HG03060 (cell line): Measurements from ENCODE around the gene GARIN1A.

Experiments used
- ATAC-seq: cut with Tn5 transposase; IDR thresholded peaks from one replicate; pipeline ENCODE4 v1.9.1; 2021; ENCODE audit warnings: low read depth, moderate number of reproducible peaks; ENCODE audit not compliant: unreplicated experiment

Gene GARIN1A

DNA sequence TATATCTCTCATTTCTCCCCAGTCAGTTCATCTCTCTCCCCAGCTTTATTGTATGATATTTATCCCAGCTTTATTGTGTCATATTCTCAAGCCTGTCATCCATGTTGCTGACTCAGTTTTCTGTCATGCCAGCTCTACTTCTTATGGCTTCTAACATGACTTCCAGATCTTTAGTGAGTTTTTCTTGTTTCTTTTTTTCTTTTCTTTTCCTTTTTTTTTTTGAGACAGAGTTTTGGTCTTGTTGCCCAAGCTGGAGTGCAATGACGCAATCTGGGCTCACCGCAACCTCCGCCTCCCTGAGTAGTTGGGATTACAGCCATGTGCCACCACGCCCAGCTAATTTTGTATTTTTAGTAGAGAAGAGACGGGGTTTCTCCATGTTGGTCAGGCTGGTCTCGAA lies 38.4 kb downstream of the GARIN1A start:
- no peak for ATAC-seq

DNA sequence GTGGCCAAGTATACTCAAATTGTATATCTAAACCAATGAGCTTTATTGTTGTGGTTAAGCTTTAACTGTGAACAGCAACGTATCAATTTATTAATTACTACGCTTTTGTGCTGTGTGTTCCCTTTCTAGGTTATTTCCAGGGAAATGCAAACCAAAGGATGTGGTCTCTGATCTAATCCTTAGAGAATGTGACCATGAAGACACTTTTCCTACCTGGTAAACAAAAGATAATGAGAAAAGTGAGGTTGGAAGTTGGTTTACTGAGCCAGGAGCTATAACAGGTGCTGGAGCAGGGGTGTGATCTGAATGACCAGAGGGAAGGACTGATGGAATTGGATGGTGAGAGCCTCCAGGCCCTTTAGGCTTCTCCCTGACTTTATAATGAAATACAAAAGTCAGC lies 41.7 kb downstream of the GARIN1A start:
- ATAC-seq: no peak

DNA sequence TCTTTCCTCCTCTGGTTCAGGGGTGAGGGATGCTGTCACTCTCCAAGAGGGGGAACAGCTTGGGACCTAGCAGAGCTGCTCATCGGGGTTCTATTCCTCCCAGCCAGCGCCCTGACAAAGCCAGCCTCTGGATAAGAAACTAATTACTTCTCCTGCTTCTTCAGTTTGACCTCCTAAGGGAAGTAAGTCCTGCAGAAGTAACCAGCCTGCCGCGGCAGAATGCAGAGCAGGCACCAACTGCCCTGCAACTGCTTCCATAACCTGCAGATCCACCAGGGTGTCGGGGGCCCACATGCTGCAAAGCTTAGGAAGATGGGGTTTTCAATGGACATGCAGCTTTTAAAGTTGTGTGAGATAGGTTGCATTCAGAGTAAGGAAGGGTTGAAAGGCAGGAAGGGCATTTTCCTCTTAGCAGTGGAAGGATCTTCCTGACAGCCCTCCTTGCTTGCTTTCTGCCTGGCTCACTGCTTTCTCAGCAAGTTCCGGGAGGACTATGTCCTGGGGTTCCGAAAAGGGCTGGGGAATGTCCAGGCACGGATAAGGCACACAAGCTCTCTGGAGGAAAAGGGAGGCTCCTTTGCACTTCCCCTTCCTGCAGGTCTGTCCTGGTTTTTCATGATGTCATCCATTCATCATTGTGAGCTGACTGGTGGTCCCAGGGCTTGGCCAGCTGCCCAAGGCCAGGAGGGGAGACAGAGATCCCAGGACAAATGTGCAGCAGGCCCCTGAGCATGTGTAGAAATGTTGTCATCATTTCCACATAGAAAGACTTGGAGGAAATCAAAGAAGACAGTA lies 42.8 kb downstream of the GARIN1A start:
- no peak for ATAC-seq

DNA sequence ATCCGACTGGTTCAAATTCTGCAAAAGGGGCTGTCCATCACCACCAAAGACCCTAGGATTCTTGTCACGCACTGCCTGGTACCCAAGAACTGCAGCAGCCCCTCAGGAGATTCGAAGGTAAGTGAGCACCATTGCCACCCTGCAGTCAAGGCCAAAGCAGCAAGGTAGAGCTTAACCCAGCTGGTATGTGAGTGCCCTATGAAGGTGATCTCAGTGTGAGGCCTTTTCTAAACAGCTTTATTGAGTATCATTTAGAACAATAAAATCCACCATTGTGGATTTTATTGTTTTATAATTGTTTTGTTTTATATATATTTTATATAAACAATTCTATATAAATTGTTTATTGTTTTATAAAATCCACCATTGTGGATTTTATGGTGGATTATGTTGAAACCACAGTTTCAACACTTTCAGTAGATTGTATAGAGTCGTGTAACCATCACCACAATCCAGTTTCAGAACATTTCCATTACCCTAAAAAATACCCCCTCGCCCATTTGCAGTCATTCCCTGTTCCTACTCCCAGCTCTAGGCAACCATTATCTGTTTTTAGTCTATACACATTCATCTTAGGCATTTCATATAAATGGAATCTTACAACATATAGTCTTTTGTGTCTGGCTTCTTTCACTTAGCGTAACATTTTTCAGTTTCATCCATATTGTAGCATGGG lies 47.0 kb downstream of the GARIN1A start:
- ATAC-seq: no peak

DNA sequence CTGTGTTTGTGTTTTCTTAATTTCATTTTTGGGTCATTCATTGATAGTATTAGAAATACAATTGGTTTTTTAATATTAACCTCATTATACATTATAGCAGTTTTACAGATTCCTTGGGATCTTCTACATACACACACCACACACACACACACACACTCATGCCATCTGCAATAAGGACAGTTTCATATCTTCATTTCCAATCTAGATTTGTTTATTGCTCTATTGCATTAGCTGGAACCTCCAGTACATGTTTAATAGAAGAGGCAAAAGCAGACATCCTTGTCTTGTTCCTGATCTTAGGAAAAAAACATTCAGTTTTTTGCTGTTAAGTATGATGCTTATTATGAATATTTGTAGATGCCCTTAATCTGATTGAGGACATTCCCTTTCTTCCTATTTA lies 49.3 kb downstream of the GARIN1A start:
- ATAC-seq: no peak
